B cell (primary cell): ENCODE measurements around the gene DLGAP4. TPM values are rescaled to one million over a fixed set of nuclear protein-coding genes. Genes with fewer than 3 reads are reported as not detected.

Experiments
- ATAC-seq: fragments of 200-7000 bp; cut with Tn5 transposase; one replicate; pipeline ENCODE4 v1.10.0; 2021; ENCODE audit warnings: low read depth, mild to moderate bottlenecking, moderate number of reproducible peaks, moderate library complexity
- CTCF ChIA-PET: fragments of 350-600 bp; sonication (Branson Sonifier 250); formaldehyde crosslinking; loops from one replicate; lab custom pipeline; 2021; ENCODE audit warnings: antibody characterized with exemption, inconsistent platforms; lab: Charles Lee
- POLR2A ChIA-PET: fragments of 350-600 bp; sonication (Branson Sonifier 250); formaldehyde crosslinking; loops from one replicate; lab custom pipeline; 2021; ENCODE audit warnings: antibody characterized with exemption; lab: Charles Lee
- DNase-seq: peaks from one replicate; pipeline ENCODE4 v3.0.0; 2013
- H2AFZ ChIP-seq: 2 replicates; pipeline ENCODE4 v1.6.1; 2012; ENCODE audit warnings: mild to moderate bottlenecking, low read depth, low read length; ENCODE audit not compliant: insufficient read depth, poor library complexity, severe bottlenecking
- H3K27ac ChIP-seq, 2 donors: 1 replicate in 1 of 2; 2 replicates in 1 of 2; pipeline ENCODE4 v1.5.1; 2012 to 2013; ENCODE audit warnings: low read length in 2 of 2, mild to moderate bottlenecking in 2 of 2, moderate library complexity in 1 of 2
- H3K27me3 ChIP-seq, 4 experiments: fragments of 200-600 bp in 1 of 4; sonication (generic) in 1 of 4; replicated peaks in 1 of 4; 1 replicate in 2 of 4; 2 replicates in 2 of 4; pipeline versions ENCODE4 v1.6.1 to v1.7.0; 2013 to 2016; ENCODE audit warnings: low read length in 3 of 4, mild to moderate bottlenecking in 2 of 4, mixed read lengths in 1 of 4, moderate library complexity in 1 of 4; ENCODE audit not compliant: insufficient read depth in 4 of 4, control insufficient read depth in 3 of 4; ENCODE audit errors: control extremely low read depth in 1 of 4
- H3K36me3 ChIP-seq, 2 experiments: replicated peaks in 1 of 2; 1 replicate in 1 of 2; 2 replicates in 1 of 2; pipeline versions ENCODE4 v1.6.1 to v1.7.1; 2013; ENCODE audit warnings: low read length in 1 of 2; ENCODE audit not compliant: insufficient read depth in 2 of 2, control insufficient read depth in 1 of 2; ENCODE audit errors: control extremely low read depth in 1 of 2, extremely low read depth in 1 of 2
- H3K4me1 ChIP-seq, 2 donors: fragments of 200-600 bp in 1 of 2; sonication (generic) in 1 of 2; 1 replicate in 1 of 2; 2 replicates in 1 of 2; pipeline versions ENCODE4 v1.5.1 to v1.6.1; 2013 to 2017; ENCODE audit warnings: low read length in 2 of 2; ENCODE audit not compliant: control insufficient read depth in 2 of 2, insufficient read depth in 2 of 2
- H3K4me2 ChIP-seq: replicated peaks from 2 replicates; pipeline ENCODE3; 2012; ENCODE audit warnings: mild to moderate bottlenecking, low read depth, low read length; ENCODE audit not compliant: poor library complexity, severe bottlenecking
- H3K4me3 ChIP-seq, 5 experiments: fragments of 200-600 bp in 1 of 5; sonication (generic) in 1 of 5; 1 replicate in 3 of 5; 2 replicates in 2 of 5; pipeline versions ENCODE4 v1.5.1 to v1.7.0; 2011 to 2016; ENCODE audit warnings: low read length in 4 of 5, mild to moderate bottlenecking in 4 of 5, low read depth in 2 of 5, control low read depth in 1 of 5, moderate library complexity in 1 of 5; ENCODE audit not compliant: insufficient read depth in 1 of 5; ENCODE audit errors: control extremely low read depth in 1 of 5, extremely low read depth in 1 of 5
- H3K79me2 ChIP-seq: fragments of 200-600 bp; sonication (generic); one replicate; pipeline ENCODE4 v1.6.0; 2016; ENCODE audit warnings: low read length; ENCODE audit not compliant: control insufficient read depth, insufficient read depth
- H3K9ac ChIP-seq: fragments of 200-600 bp; sonication (generic); 2 replicates; pipeline ENCODE4 v1.6.1; 2017; ENCODE audit warnings: mild to moderate bottlenecking, low read length, moderate library complexity
- H3K9me3 ChIP-seq, 3 donors: one replicate each; pipeline versions ENCODE4 v1.6.1 to v1.7.1; 2013; ENCODE audit warnings: low read length in 2 of 3; ENCODE audit not compliant: control insufficient read depth in 2 of 3, insufficient read depth in 1 of 3; ENCODE audit errors: control extremely low read depth in 1 of 3
- H4K20me1 ChIP-seq: 2 replicates; pipeline ENCODE4 v1.6.0; 2012; ENCODE audit warnings: mild to moderate bottlenecking, low read length; ENCODE audit not compliant: insufficient read depth, control insufficient read depth, poor library complexity, severe bottlenecking
- H3K27ac Mint-ChIP-seq: one replicate; pipeline ENCODE4 v1.8.0; 2021; ENCODE audit warnings: mixed read lengths
- H3K27me3 Mint-ChIP-seq: one replicate; pipeline ENCODE4 v1.8.0; 2021; ENCODE audit warnings: mixed read lengths
- H3K4me1 Mint-ChIP-seq: one replicate; pipeline ENCODE4 v1.8.0; 2021; ENCODE audit warnings: mixed read lengths
- H3K4me3 Mint-ChIP-seq: one replicate; pipeline ENCODE4 v1.8.0; 2021; ENCODE audit warnings: mixed read lengths
- H3K9me3 Mint-ChIP-seq: one replicate; pipeline ENCODE4 v1.8.0; 2022; ENCODE audit warnings: mixed read lengths; ENCODE audit not compliant: insufficient read depth
- EZH2 ChIP-seq: IDR thresholded peaks from 2 replicates; pipeline ENCODE4 v1.6.1; 2012; ENCODE audit warnings: borderline replicate concordance, low read depth, mild to moderate bottlenecking, moderate library complexity, low read length; ENCODE audit not compliant: insufficient read depth, poor library complexity, severe bottlenecking
- WGBS: methylation state at CpG from one replicate; pipeline ENCODE4 v1.1.5; 2013; ENCODE audit warnings: missing lambda C conversion rate; ENCODE audit not compliant: insufficient coverage; 5-methylcytosine and 5-hydroxymethylcytosine counted together
- intact Hi-C: fragments of 100-400 bp; cut with micrococcal nuclease; formaldehyde crosslinking; loops from one replicate; pipeline ENCODE4 v1.10.0; 2022
- polyA plus RNA-seq: library from polyadenylated mRNA; depleted of rRNA; stranded (reverse); fragments of >200 nt; gene quantifications from 2 replicates; pipeline ENCODE4 v1.2.3, GENCODE V29; 2012
- total RNA-seq, 2 donors: library from RNA; stranded (reverse); fragments of 120-200 nt in 1 of 2; gene quantifications; 1 replicate in 1 of 2; 2 replicates in 1 of 2; pipeline versions ENCODE4 v1.2.3 to v1.2.4, GENCODE V29; 2013 to 2022
- TF ChIP-seq, protein P1 (sequence below): fragments of 200-600 bp; IDR thresholded peaks from one replicate; pipeline ENCODE4 v1.8.0; 2022; ENCODE audit warnings: antibody characterized with exemption, mild to moderate bottlenecking

The DLGAP4 gene
- total and polyA plus RNA-seq, 2 donors (not counting 1 experiment from before 2014, with no cell fraction given): 68.8 to 87.8 TPM

DNA sequence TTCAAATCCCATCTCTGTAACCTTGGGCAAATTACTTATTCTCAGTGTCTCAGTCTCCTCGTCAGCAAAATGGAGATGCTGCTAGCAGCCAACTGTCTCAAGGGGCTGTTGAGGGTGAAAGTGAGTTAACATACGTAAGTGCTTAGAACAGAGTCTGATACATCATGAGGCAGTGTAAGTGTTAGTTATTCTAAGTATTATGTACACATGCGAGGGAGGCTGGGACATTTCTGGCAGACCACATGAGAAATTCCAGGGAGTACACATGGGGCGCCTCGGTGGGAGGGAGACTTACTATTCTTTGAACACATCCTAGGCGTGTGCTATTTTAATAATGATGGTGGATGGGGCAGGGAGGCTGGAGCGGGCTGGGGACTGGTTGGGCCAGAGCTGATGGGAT is 99.1 kb downstream of the DLGAP4 start:
- Histone ChIP-seq H3K27ac (no peak overlapping the region), H3K4me2 (no peak overlapping the region), H4K20me1 (no peaks in the 10 kb centered on the region), H3K4me3 (no peak overlapping the region), H3K79me2 (no peaks in the 10 kb centered on the region), H2AFZ (no peak overlapping the region), H3K36me3 (no peaks in the 10 kb centered on the region), H3K9me3 (peaks cover 0 to 8% (median 0%) of the 10 kb centered on the region in 3 donors), H3K27me3 (peaks cover 0 to 27% (median 8%) of the 10 kb centered on the region in 4 experiments), H3K9ac (no peak overlapping the region), H3K4me1 (no peaks in the 10 kb centered on the region)
- DNase-seq (no peak), ATAC-seq (no peak)
- Mint-ChIP-seq H3K4me1 (no peaks in the 10 kb centered on the region), H3K27ac (no peak overlapping the region), H3K27me3 (peaks cover 55% of the 10 kb centered on the region), H3K9me3 (no peaks in the 10 kb centered on the region), H3K4me3 (no peak overlapping the region)
- ChIA-PET POLR2A (no interaction called here), CTCF (no interaction called here)
- intact Hi-C loops: no loop called here
- TF ChIP-seq EZH2: no peak
- WGBS: 84% methylated on average over 5 of the region's 7 CpGs

DNA sequence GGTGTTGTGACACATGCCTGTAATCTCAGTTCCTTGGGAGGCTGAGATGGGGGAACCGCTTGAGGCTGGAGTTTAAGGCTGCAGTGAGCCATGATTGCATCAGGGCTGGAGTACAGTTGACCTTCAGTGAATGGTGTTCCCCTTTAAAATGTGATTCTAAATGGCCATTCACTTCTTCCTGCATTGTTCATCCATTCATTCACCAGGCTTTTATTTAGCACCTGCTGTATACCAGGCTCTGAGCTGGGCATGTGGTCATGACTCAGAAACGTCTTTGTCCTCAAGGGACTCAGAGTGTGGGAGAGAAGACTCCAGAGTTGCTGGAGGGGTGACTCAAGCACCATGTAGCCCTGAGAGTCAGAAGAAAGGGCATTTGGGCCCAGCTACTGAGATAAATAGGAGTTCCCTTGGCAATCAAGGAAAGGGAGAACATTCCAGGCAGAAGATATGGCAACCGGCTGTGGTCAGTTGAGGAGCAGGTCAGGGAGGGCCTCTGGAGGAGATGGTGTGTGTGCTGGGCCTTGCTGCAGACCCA is 101.1 kb downstream of the DLGAP4 start:
- peaks cover 43% of the 10 kb centered on the region for H3K27me3 Mint-ChIP-seq
- intact Hi-C loops: no loop called here

More for the DNA sequence above, 101.1 kb downstream of the DLGAP4 start:
- Mint-ChIP-seq H3K9me3 (no peaks in the 10 kb centered on the region), H3K4me1 (no peaks in the 10 kb centered on the region), H3K4me3 (no peak overlapping the region), H3K27ac (no peak overlapping the region)
- H3K4me1 ChIP-seq: no peaks in the 10 kb centered on the region
- H3K4me3 ChIP-seq: no peak overlapping the region
- no peak overlapping the region for H2AFZ ChIP-seq
- no peaks in the 10 kb centered on the region for H4K20me1 ChIP-seq
- no peak overlapping the region for H3K9ac ChIP-seq
- CTCF ChIA-PET: interaction anchor here (0.5 kb wide), 1 partner anchor 144 kb away, joined by 3 read pairs; no protein-coding TSS in a partner anchor
- POLR2A ChIA-PET: no interaction called here
- peaks cover 0 to 14% (median 0%) of the 10 kb centered on the region in 3 donors for H3K9me3 ChIP-seq
- WGBS: 98% methylated on average over 2 of the region's 3 CpGs
- no peak for DNase-seq
- no peaks in the 10 kb centered on the region for H3K36me3 ChIP-seq
- ATAC-seq: no peak
- H3K4me2 ChIP-seq: no peak overlapping the region
- no peak overlapping the region for H3K27ac ChIP-seq
- TF ChIP-seq EZH2: no peak
- TF ChIP-seq, protein P1, sequence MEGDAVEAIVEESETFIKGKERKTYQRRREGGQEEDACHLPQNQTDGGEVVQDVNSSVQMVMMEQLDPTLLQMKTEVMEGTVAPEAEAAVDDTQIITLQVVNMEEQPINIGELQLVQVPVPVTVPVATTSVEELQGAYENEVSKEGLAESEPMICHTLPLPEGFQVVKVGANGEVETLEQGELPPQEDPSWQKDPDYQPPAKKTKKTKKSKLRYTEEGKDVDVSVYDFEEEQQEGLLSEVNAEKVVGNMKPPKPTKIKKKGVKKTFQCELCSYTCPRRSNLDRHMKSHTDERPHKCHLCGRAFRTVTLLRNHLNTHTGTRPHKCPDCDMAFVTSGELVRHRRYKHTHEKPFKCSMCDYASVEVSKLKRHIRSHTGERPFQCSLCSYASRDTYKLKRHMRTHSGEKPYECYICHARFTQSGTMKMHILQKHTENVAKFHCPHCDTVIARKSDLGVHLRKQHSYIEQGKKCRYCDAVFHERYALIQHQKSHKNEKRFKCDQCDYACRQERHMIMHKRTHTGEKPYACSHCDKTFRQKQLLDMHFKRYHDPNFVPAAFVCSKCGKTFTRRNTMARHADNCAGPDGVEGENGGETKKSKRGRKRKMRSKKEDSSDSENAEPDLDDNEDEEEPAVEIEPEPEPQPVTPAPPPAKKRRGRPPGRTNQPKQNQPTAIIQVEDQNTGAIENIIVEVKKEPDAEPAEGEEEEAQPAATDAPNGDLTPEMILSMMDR: no peak
- H3K79me2 ChIP-seq: no peaks in the 10 kb centered on the region
- H3K27me3 ChIP-seq: peaks cover 0 to 16% (median 2%) of the 10 kb centered on the region in 4 experiments
